HEK293 (cell line): ENCODE results near the gene CABS1.

Experiments
- CTCF ChIA-PET: fragments of 350-600 bp; formaldehyde crosslinking; extraction: SDS; loops from one replicate; lab custom pipeline; 2021; ENCODE audit warnings: antibody characterized with exemption; lab: Yijun Ruan, JAX
- POLR2A ChIA-PET: fragments of 300-600 bp; formaldehyde crosslinking; extraction: SDS; loops from one replicate; lab custom pipeline; 2020; ENCODE audit warnings: antibody characterized with exemption, inconsistent platforms; lab: Yijun Ruan, JAX
- H3K27ac ChIP-seq: fragments of 200-500 bp; sonication (Bioruptor generic); 2 replicates; pipeline ENCODE4 v1.5.1; 2014; ENCODE audit warnings: low read depth, low read length, control low read depth, inconsistent platforms; ENCODE audit errors: extremely low read depth
- H3K36me3 ChIP-seq, 2 experiments: fragments of 200-500 bp in 1 of 2; sonication (Bioruptor generic) in 1 of 2; 1 replicate in 1 of 2; 2 replicates in 1 of 2; pipeline ENCODE4 v1.5.1; 2014 to 2017; ENCODE audit warnings: inconsistent platforms in 2 of 2, low read length in 2 of 2; ENCODE audit not compliant: control insufficient read depth in 2 of 2, insufficient read depth in 1 of 2
- H3K4me1 ChIP-seq: fragments of 200-500 bp; sonication (Bioruptor generic); 2 replicates; pipeline ENCODE4 v1.5.1; 2014; ENCODE audit warnings: mild to moderate bottlenecking, low read length, inconsistent platforms; ENCODE audit not compliant: control insufficient read depth, insufficient read depth
- H3K4me3 ChIP-seq: 2 replicates; pipeline ENCODE4 v1.5.1; 2011; ENCODE audit warnings: low read depth, mild to moderate bottlenecking, control low read depth, low read length, moderate library complexity
- H3K9me3 ChIP-seq: fragments of 200-500 bp; sonication (Bioruptor generic); 2 replicates; pipeline ENCODE4 v1.5.1; 2014; ENCODE audit warnings: low read depth, low read length, inconsistent platforms; ENCODE audit not compliant: control insufficient read depth, insufficient read depth
- ATF2 ChIP-seq: fragments of 450-650 bp; formaldehyde crosslinking; IDR thresholded peaks from 2 replicates; pipeline ENCODE4 v1.5.1; 2016; ENCODE audit warnings: missing biosample characterization, missing genetic modification characterization, low read depth
- INSM2 ChIP-seq: fragments of 450-650 bp; formaldehyde crosslinking; IDR thresholded peaks from 2 replicates; pipeline ENCODE4 v1.5.1; 2016; ENCODE audit warnings: missing biosample characterization, missing genetic modification characterization
- KLF7 ChIP-seq: fragments of 450-650 bp; formaldehyde crosslinking; IDR thresholded peaks from 2 replicates; pipeline ENCODE4 v1.5.1; 2016; ENCODE audit warnings: missing biosample characterization, missing genetic modification characterization, borderline replicate concordance
- PRDM6 ChIP-seq: fragments of 450-650 bp; formaldehyde crosslinking; IDR thresholded peaks from 2 replicates; pipeline ENCODE4 v1.5.1; 2017; ENCODE audit warnings: missing biosample characterization, missing genetic modification characterization
- ZBTB8A ChIP-seq: fragments of 450-650 bp; formaldehyde crosslinking; IDR thresholded peaks from 2 replicates; pipeline ENCODE4 v1.5.1; 2016; ENCODE audit warnings: missing biosample characterization, missing genetic modification characterization
- ZNF138 ChIP-seq: fragments of 450-650 bp; formaldehyde crosslinking; IDR thresholded peaks from 2 replicates; pipeline ENCODE4 v1.5.1; 2016; ENCODE audit warnings: missing biosample characterization, missing genetic modification characterization, borderline replicate concordance
- ZNF175 ChIP-seq: fragments of 450-650 bp; formaldehyde crosslinking; IDR thresholded peaks from 2 replicates; pipeline ENCODE4 v1.5.1; 2016; ENCODE audit warnings: missing biosample characterization, missing genetic modification characterization
- ZNF214 ChIP-seq: fragments of 450-650 bp; formaldehyde crosslinking; IDR thresholded peaks from 2 replicates; pipeline ENCODE4 v1.5.1; 2017; ENCODE audit warnings: missing biosample characterization, mild to moderate bottlenecking, missing genetic modification characterization, borderline replicate concordance
- ZNF223 ChIP-seq: fragments of 450-650 bp; formaldehyde crosslinking; IDR thresholded peaks from 2 replicates; pipeline ENCODE4 v1.5.1; 2016; ENCODE audit warnings: missing biosample characterization, missing genetic modification characterization
- ZNF280C ChIP-seq: fragments of 450-650 bp; formaldehyde crosslinking; IDR thresholded peaks from 2 replicates; pipeline ENCODE4 v1.5.1; 2016; ENCODE audit warnings: missing biosample characterization, missing genetic modification characterization
- ZNF302 ChIP-seq: fragments of 450-650 bp; formaldehyde crosslinking; IDR thresholded peaks from 2 replicates; pipeline ENCODE4 v1.5.1; 2016; ENCODE audit warnings: missing biosample characterization, missing genetic modification characterization, low read depth
- ZNF350 ChIP-seq: fragments of 450-650 bp; formaldehyde crosslinking; IDR thresholded peaks from 2 replicates; pipeline ENCODE4 v1.5.0; 2017; ENCODE audit warnings: missing biosample characterization, mild to moderate bottlenecking, missing genetic modification characterization
- ZNF398 ChIP-seq: fragments of 450-650 bp; formaldehyde crosslinking; IDR thresholded peaks from 2 replicates; pipeline ENCODE4 v1.5.1; 2017; ENCODE audit warnings: missing biosample characterization, missing genetic modification characterization
- ZNF530 ChIP-seq: fragments of 450-650 bp; formaldehyde crosslinking; IDR thresholded peaks from 2 replicates; pipeline ENCODE4 v1.5.1; 2016; ENCODE audit warnings: low read depth, missing biosample characterization, missing genetic modification characterization
- ZNF585B ChIP-seq: fragments of 450-650 bp; formaldehyde crosslinking; IDR thresholded peaks from 2 replicates; pipeline ENCODE4 v1.5.1; 2016; ENCODE audit warnings: missing biosample characterization, missing genetic modification characterization
- ZNF600 ChIP-seq: fragments of 450-650 bp; formaldehyde crosslinking; IDR thresholded peaks from 2 replicates; pipeline ENCODE4 v1.5.1; 2016; ENCODE audit warnings: missing biosample characterization, missing genetic modification characterization
- ZNF776 ChIP-seq: fragments of 450-650 bp; formaldehyde crosslinking; IDR thresholded peaks from 2 replicates; pipeline ENCODE4 v1.5.0; 2017; ENCODE audit warnings: missing biosample characterization, missing genetic modification characterization, borderline replicate concordance

The CABS1 gene

GRCh38 chr4:70367813-70368212, 33.0 kb downstream of the CABS1 start:
- POLR2A ChIA-PET: no interaction called here
- CTCF ChIA-PET: interaction anchor here (0.6 to 0.7 kb wide), 2 partner anchors 81 to 144 kb away, joined by 3 read pairs; no protein-coding TSS in a partner anchor
- Histone ChIP-seq H3K4me3 (no peak overlapping the region), H3K4me1 (no peaks in the 10 kb centered on the region), H3K27ac (no peak overlapping the region), H3K9me3 (no peaks in the 10 kb centered on the region), H3K36me3 (no peaks in the 10 kb centered on the region)
- TF ChIP-seq INSM2 (tag by site-specific recombination): no peak
- TF ChIP-seq ZNF223 (tag by site-specific recombination): no peak
- no peak for TF ChIP-seq ZNF175 (tag by site-specific recombination)
- no peak for TF ChIP-seq ZNF280C (tag by site-specific recombination)
- no peak for TF ChIP-seq ZNF214 (tag by site-specific recombination)
- no peak for TF ChIP-seq ZNF776 (tag by site-specific recombination)
- no peak for TF ChIP-seq ZNF302
- TF ChIP-seq ZBTB8A (tag by site-specific recombination): no peak
- no peak for TF ChIP-seq ZNF600 (tag by site-specific recombination)
- TF ChIP-seq KLF7 (tag by site-specific recombination): no peak
- TF ChIP-seq ZNF138: no peak
- TF ChIP-seq, all 188 proteins: peak for 0

GRCh38 chr4:70371987-70372386, 37.2 kb downstream of the CABS1 start:
- no peaks in the 10 kb centered on the region for H3K4me1 ChIP-seq
- TF ChIP-seq ZNF530: no peak
- TF ChIP-seq ZNF350: no peak
- no peak for TF ChIP-seq ZNF585B (tag by site-specific recombination)
- peak; percentile 36; the same call in 1 of the 2 replicates for TF ChIP-seq ATF2 (tag by site-specific recombination)
- no peaks in the 10 kb centered on the region for H3K36me3 ChIP-seq
- no peaks in the 10 kb centered on the region for H3K9me3 ChIP-seq
- no peak overlapping the region for H3K4me3 ChIP-seq
- H3K27ac ChIP-seq: no peak overlapping the region
- ChIA-PET POLR2A (no interaction called here), CTCF (no interaction called here)

- H3K9me3 ChIP-seq: no peaks in the 10 kb centered on the region
- H3K4me3 ChIP-seq: no peak overlapping the region
- ChIA-PET POLR2A (no interaction called here), CTCF (no interaction called here)
- no peak overlapping the region for H3K27ac ChIP-seq
- H3K36me3 ChIP-seq: no peaks in the 10 kb centered on the region
- TF ChIP-seq ZNF398 (tag by site-specific recombination) (no peak), PRDM6 (no peak)
- H3K4me1 ChIP-seq: no peaks in the 10 kb centered on the region
Measured at GRCh38 chr4:70372760-70373159, 38.0 kb downstream of the CABS1 start.
